H9 (cell line): ENCODE data around the gene ADGRL3. TPM values are rescaled to one million over a fixed set of nuclear protein-coding genes. Genes with fewer than 3 reads are reported as not detected.

Experiments
- DNase-seq: peaks from one replicate; pipeline ENCODE4 v3.0.0-alpha.2; 2017
- H2AFZ ChIP-seq: one replicate; pipeline ENCODE4 v1.6.1; 2013; ENCODE audit warnings: mild to moderate bottlenecking, low read length, control low read depth, moderate library complexity
- H2AK5ac ChIP-seq: 2 replicates; pipeline ENCODE4 v1.6.1; 2013; ENCODE audit warnings: low read length, control low read depth, mixed read lengths; ENCODE audit not compliant: insufficient read length
- H2BK120ac ChIP-seq: one replicate; pipeline ENCODE4 v1.6.1; 2013; ENCODE audit warnings: low read depth, mild to moderate bottlenecking, low read length, control low read depth, inconsistent platforms; ENCODE audit not compliant: poor library complexity, severe bottlenecking
- H2BK12ac ChIP-seq: 2 replicates; pipeline ENCODE4 v1.6.1; 2013; ENCODE audit warnings: low read length, control low read depth, mixed read lengths, low read depth; ENCODE audit not compliant: insufficient read length
- H2BK15ac ChIP-seq: 2 replicates; pipeline ENCODE4 v1.6.1; 2013; ENCODE audit warnings: low read depth, low read length, control low read depth
- H2BK20ac ChIP-seq: one replicate; pipeline ENCODE4 v1.6.1; 2013; ENCODE audit warnings: low read depth, mild to moderate bottlenecking, low read length, control low read depth, inconsistent platforms; ENCODE audit not compliant: poor library complexity, severe bottlenecking
- H2BK5ac ChIP-seq: 2 replicates; pipeline ENCODE4 v1.6.1; 2013; ENCODE audit warnings: low read length, control low read depth, mixed read lengths; ENCODE audit not compliant: insufficient read length
- H3K14ac ChIP-seq: 2 replicates; pipeline ENCODE4 v1.6.1; 2013; ENCODE audit warnings: low read length, control low read depth; ENCODE audit not compliant: insufficient read depth
- H3K18ac ChIP-seq: 2 replicates; pipeline ENCODE4 v1.6.1; 2013; ENCODE audit warnings: low read depth, mild to moderate bottlenecking, mixed read lengths, low read length, control low read depth; ENCODE audit not compliant: insufficient read length
- H3K23ac ChIP-seq: 2 replicates; pipeline ENCODE4 v1.6.1; 2013; ENCODE audit warnings: low read length, control low read depth, mixed read lengths, low read depth; ENCODE audit not compliant: insufficient read length
- H3K23me2 ChIP-seq: 2 replicates; pipeline ENCODE4 v1.6.1; 2013; ENCODE audit warnings: low read depth, mild to moderate bottlenecking, mixed read lengths, low read length, control low read depth; ENCODE audit not compliant: insufficient read length, poor library complexity, severe bottlenecking
- H3K27ac ChIP-seq: 2 replicates; pipeline ENCODE4 v1.5.1; 2013; ENCODE audit warnings: low read length, control low read depth, mixed read lengths, low read depth; ENCODE audit not compliant: insufficient read length
- H3K27me3 ChIP-seq: 2 replicates; pipeline ENCODE4 v1.6.1; 2013; ENCODE audit warnings: low read length, control low read depth, inconsistent platforms; ENCODE audit not compliant: insufficient read depth
- H3K4ac ChIP-seq: 2 replicates; pipeline ENCODE4 v1.6.1; 2013; ENCODE audit warnings: low read depth, mild to moderate bottlenecking, control low read depth, inconsistent platforms, low read length, moderate library complexity
- H3K4me1 ChIP-seq: 2 replicates; pipeline ENCODE4 v1.6.1; 2013; ENCODE audit warnings: low read length, control low read depth, inconsistent platforms; ENCODE audit not compliant: insufficient read depth
- H3K4me2 ChIP-seq: 2 replicates; pipeline ENCODE4 v1.6.1; 2013; ENCODE audit warnings: low read length, control low read depth, mixed read lengths; ENCODE audit not compliant: insufficient read length, insufficient read depth
- H3K56ac ChIP-seq: 2 replicates; pipeline ENCODE4 v1.6.1; 2013; ENCODE audit warnings: low read depth, mild to moderate bottlenecking, mixed read lengths, low read length, control low read depth; ENCODE audit not compliant: insufficient read length
- H3K79me1 ChIP-seq: 2 replicates; pipeline ENCODE4 v1.6.1; 2013; ENCODE audit warnings: low read depth, mild to moderate bottlenecking, moderate library complexity, low read length, control low read depth, inconsistent platforms; ENCODE audit not compliant: insufficient read depth, poor library complexity, severe bottlenecking
- H3K79me2 ChIP-seq: 2 replicates; pipeline ENCODE4 v1.6.1; 2013; ENCODE audit warnings: low read length, control low read depth, inconsistent platforms; ENCODE audit not compliant: insufficient read depth
- H3K9ac ChIP-seq: 2 replicates; pipeline ENCODE4 v1.6.1; 2013; ENCODE audit warnings: low read length, control low read depth, mixed read lengths; ENCODE audit not compliant: insufficient read length; ENCODE audit errors: extremely low read depth
- H3K9me3 ChIP-seq: one replicate; pipeline ENCODE4 v1.6.1; 2013; ENCODE audit warnings: low read depth, low read length, inconsistent platforms; ENCODE audit not compliant: control insufficient read depth
- H3T11ph ChIP-seq: one replicate; pipeline ENCODE4 v1.6.1; 2013; ENCODE audit warnings: mild to moderate bottlenecking, low read length, control low read depth, inconsistent platforms
- H4K20me1 ChIP-seq: one replicate; pipeline ENCODE4 v1.6.1; 2013; ENCODE audit not compliant: control insufficient read depth, insufficient read length, insufficient read depth
- H4K5ac ChIP-seq: 2 replicates; pipeline ENCODE4 v1.6.1; 2013; ENCODE audit warnings: low read depth, mild to moderate bottlenecking, mixed read lengths, low read length, control low read depth; ENCODE audit not compliant: insufficient read length
- H4K8ac ChIP-seq: replicated peaks from 2 replicates; pipeline ENCODE4 v1.6.1; 2013; ENCODE audit warnings: low read length, control low read depth, mixed read lengths, low read depth; ENCODE audit not compliant: insufficient read length
- H4K91ac ChIP-seq: 2 replicates; pipeline ENCODE4 v1.6.1; 2013; ENCODE audit warnings: low read depth, mild to moderate bottlenecking, moderate library complexity, mixed read lengths, low read length, control low read depth; ENCODE audit not compliant: insufficient read length
- H3K27ac Mint-ChIP-seq, 3 experiments: 2 replicates in 2 of 3; 3 replicates in 1 of 3; pipeline ENCODE4 v1.8.0; 2020 to 2021; ENCODE audit warnings: mixed read lengths in 3 of 3, mild to moderate bottlenecking in 1 of 3, moderate library complexity in 1 of 3
- H3K27me3 Mint-ChIP-seq: 2 replicates; pipeline ENCODE4 v1.8.0; 2021; ENCODE audit warnings: low read depth, mild to moderate bottlenecking, moderate library complexity, mixed read lengths
- H3K36me3 Mint-ChIP-seq, 3 experiments: 2 replicates in 2 of 3; 3 replicates in 1 of 3; pipeline ENCODE4 v1.8.0; 2020 to 2021; ENCODE audit warnings: low read depth in 3 of 3, mixed read lengths in 3 of 3; ENCODE audit not compliant: insufficient read depth in 1 of 3
- H3K4me1 Mint-ChIP-seq, 2 experiments: 2 replicates each; pipeline ENCODE4 v1.8.0; 2020; ENCODE audit warnings: mixed read lengths in 2 of 2
- H3K4me3 Mint-ChIP-seq, 2 experiments: 2 replicates in 1 of 2; 3 replicates in 1 of 2; pipeline ENCODE4 v1.8.0; 2020 to 2021; ENCODE audit warnings: mild to moderate bottlenecking in 2 of 2, mixed read lengths in 2 of 2, moderate library complexity in 1 of 2
- H3K9me3 Mint-ChIP-seq, 2 experiments: 2 replicates in 1 of 2; 3 replicates in 1 of 2; pipeline ENCODE4 v1.8.0; 2020; ENCODE audit warnings: mild to moderate bottlenecking in 2 of 2, mixed read lengths in 2 of 2, moderate library complexity in 1 of 2
- total RNA-seq: library from RNA; stranded (reverse); gene quantifications from 2 replicates; pipeline ENCODE4 v1.2.1, GENCODE V29; 2021
- TF ChIP-seq, protein P1 (sequence below): fragments of 200-600 bp; sonication (generic); conservative IDR thresholded peaks from 3 replicates; pipeline ENCODE4 v1.8.0; 2021; ENCODE audit warnings: antibody characterized with exemption, mild to moderate bottlenecking

The ADGRL3 gene
- total RNA-seq, 1 experiment from 2014 or later: 5.9 TPM

DNA sequence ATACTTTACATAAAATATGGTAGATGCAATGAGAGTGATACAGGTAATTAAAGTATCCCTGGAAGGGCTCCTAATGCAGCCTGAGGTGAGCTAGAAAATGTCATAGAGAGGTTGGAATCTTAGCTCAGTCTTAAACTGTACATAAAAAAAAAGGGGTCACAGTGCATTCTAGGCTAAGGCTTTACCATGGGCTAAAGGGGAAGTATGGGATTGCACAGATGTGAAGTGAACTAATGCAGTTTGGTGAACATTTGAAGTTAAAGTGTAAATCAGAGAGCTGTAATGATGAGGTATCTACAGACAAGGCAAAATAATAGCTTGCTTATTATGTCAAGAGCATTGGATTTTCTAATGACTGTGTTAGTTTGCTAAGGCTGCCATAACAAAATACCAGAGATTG lies 405.9 kb downstream of the ADGRL3 start:
- Mint-ChIP-seq H3K27me3 (no peaks in the 10 kb centered on the region), H3K27ac (no peak overlapping the region), H3K4me3 (no peak overlapping the region), H3K4me1 (peaks cover 8 to 13% of the 10 kb centered on the region in 2 experiments), H3K9me3 (no peaks in the 10 kb centered on the region; a peak in 2 of 5 replicates), H3K36me3 (peaks cover 2 to 7% (median 3%) of the 10 kb centered on the region in 3 experiments; a peak in 4 of 7 replicates)
- Histone ChIP-seq H2BK5ac (no peak overlapping the region), H4K8ac (no peak overlapping the region), H2BK20ac (no peak overlapping the region), H2AFZ (no peak overlapping the region), H2AK5ac (no peak overlapping the region), H3K23ac (no peak overlapping the region), H3K27ac (no peak overlapping the region), H4K20me1 (no peaks in the 10 kb centered on the region), H4K5ac (no peak overlapping the region), H3K14ac (no peak overlapping the region), H3K4me2 (no peak overlapping the region), H3K9ac (no peak overlapping the region), H3K79me2 (no peaks in the 10 kb centered on the region), H3K27me3 (no peaks in the 10 kb centered on the region), H3K18ac (no peak overlapping the region), H3K79me1 (no peaks in the 10 kb centered on the region), H3T11ph (no peak overlapping the region), H3K56ac (no peak overlapping the region), H3K4ac (no peak overlapping the region), H2BK12ac (no peak overlapping the region), H2BK15ac (no peak overlapping the region), H3K4me1 (no peaks in the 10 kb centered on the region), H2BK120ac (no peak overlapping the region), H4K91ac (no peak overlapping the region), H3K9me3 (no peaks in the 10 kb centered on the region), H3K23me2 (no peaks in the 10 kb centered on the region)
- TF ChIP-seq, protein P1, sequence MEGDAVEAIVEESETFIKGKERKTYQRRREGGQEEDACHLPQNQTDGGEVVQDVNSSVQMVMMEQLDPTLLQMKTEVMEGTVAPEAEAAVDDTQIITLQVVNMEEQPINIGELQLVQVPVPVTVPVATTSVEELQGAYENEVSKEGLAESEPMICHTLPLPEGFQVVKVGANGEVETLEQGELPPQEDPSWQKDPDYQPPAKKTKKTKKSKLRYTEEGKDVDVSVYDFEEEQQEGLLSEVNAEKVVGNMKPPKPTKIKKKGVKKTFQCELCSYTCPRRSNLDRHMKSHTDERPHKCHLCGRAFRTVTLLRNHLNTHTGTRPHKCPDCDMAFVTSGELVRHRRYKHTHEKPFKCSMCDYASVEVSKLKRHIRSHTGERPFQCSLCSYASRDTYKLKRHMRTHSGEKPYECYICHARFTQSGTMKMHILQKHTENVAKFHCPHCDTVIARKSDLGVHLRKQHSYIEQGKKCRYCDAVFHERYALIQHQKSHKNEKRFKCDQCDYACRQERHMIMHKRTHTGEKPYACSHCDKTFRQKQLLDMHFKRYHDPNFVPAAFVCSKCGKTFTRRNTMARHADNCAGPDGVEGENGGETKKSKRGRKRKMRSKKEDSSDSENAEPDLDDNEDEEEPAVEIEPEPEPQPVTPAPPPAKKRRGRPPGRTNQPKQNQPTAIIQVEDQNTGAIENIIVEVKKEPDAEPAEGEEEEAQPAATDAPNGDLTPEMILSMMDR: no peak
- no peak for DNase-seq
